Psoas muscle (tissue), 8 donors: ENCODE data around the gene ARHGAP27. TPM values are rescaled to one million over a fixed set of nuclear protein-coding genes. Genes with fewer than 3 reads are reported as not detected.

ENCODE experiments used
- ATAC-seq, 4 donors: fragments of 200-7000 bp; cut with Tn5 transposase; one replicate each; pipeline ENCODE4 v1.9.1; 2020; ENCODE audit warnings: moderate library complexity in 3 of 4, mild to moderate bottlenecking in 2 of 4
- DNase-seq, 2 donors: peaks; one replicate each; pipeline ENCODE4 v3.0.0-alpha.2; 2020
- H3K27ac ChIP-seq: fragments of 200-600 bp; one replicate; pipeline ENCODE4 v1.8.0; 2022
- H3K27me3 ChIP-seq, 3 donors: fragments of 200-600 bp in 1 of 3; one replicate each; pipeline versions ENCODE4 v1.6.1 to v1.8.0; 2013 to 2022; ENCODE audit warnings: low read length in 2 of 3, mild to moderate bottlenecking in 2 of 3, moderate library complexity in 1 of 3; ENCODE audit not compliant: insufficient read depth in 3 of 3
- H3K36me3 ChIP-seq, 2 donors: fragments of 200-600 bp in 1 of 2; one replicate each; pipeline versions ENCODE4 v1.6.1 to v1.8.0; 2013 to 2022; ENCODE audit warnings: low read depth in 1 of 2, mild to moderate bottlenecking in 1 of 2, moderate library complexity in 1 of 2; ENCODE audit not compliant: insufficient read depth in 1 of 2
- H3K4me1 ChIP-seq: fragments of 200-600 bp; one replicate; pipeline ENCODE4 v1.8.0; 2022
- H3K4me3 ChIP-seq: fragments of 200-600 bp; one replicate; pipeline ENCODE4 v1.8.0; 2022; ENCODE audit warnings: mild to moderate bottlenecking
- H3K9me3 ChIP-seq: fragments of 200-600 bp; one replicate; pipeline ENCODE4 v1.8.0; 2022
- WGBS, 3 donors: extraction: QIAGEN DNeasy Blood & Tissue Kit; methylation state at CpG; one replicate each; pipeline versions ENCODE4 v1.1.6 to v1.1.7; 2013; 5-methylcytosine and 5-hydroxymethylcytosine counted together
- intact Hi-C, 2 donors: fragments of 100-400 bp; cut with DNase I; formaldehyde crosslinking; loops; one replicate each; pipeline versions ENCODE4 v1.11.0 to v1.14.2; 2022
- polyA plus RNA-seq, 3 donors: library from polyadenylated mRNA; stranded (reverse); fragments of 200-250 nt; gene quantifications; one replicate each; pipeline ENCODE4 v1.2.3, GENCODE V29; 2013
- total RNA-seq, 4 donors: library from RNA; stranded (reverse); fragmentation: NEBNext Ultra II Directional in 2 of 4; extraction: Animal tissue kit (Norgen Biotek cat#: 25700) in 2 of 4; gene quantifications; one replicate each; pipeline versions ENCODE4 v1.2.1 to v1.2.4, GENCODE V29; 2021 to 2023
- TF ChIP-seq, protein P1 (sequence below): fragments of 200-600 bp; IDR thresholded peaks from one replicate; pipeline ENCODE4 v1.8.0; 2022; ENCODE audit warnings: antibody characterized with exemption
- donor health status: healthy with polysubstance abuse.
- donor health status: DM: no; HTN: no; CAD: no; lungs with moderate emphysema.
- donor health status: Bipolar disorder and iron deficiency.
- donor health status: healthy.
- donor health status: DM: yes; HTN: yes; CAD: no.
- donor health status: DM: no; HTN: no; CAD: no.
- donor health status: DM: no; HTN: no; CAD: no.
- donor health status: DM: yes; HTN: yes; CAD: no.

ARHGAP27 gene
- total and polyA plus RNA-seq, 7 donors: 3.4 to 8.9 (median 5.5) TPM

DNA sequence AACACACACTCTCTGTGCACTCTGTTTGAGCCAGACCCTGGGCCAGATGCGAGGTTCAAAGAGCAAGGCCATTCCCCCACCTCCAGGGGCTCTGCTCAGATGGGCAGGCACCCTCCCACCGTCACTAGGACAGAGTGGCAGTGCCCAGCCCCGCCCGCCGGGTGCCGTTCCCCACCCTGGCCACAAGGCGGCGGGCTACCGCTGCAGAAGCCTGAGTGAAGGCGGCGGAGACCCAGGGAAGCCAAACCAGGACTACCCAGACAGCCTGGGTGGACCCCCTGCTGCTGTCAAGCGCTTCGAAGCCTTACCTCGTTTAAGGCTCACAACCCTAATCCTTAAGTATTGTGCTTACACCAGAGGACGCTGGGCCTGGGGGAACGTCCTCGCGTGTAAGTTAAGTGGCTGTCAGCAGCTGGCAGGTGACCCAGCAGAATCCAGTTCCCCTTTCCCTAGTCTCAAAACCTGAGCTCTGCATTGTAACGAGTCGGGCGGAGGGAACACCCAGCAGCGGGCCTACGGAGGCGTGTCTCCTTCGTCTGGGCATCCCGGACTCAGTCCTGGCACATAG lies 4.5 kb downstream of the ARHGAP27 start:
- no peaks in the 10 kb centered on the region for H3K36me3 ChIP-seq
- H3K9me3 ChIP-seq: no peaks in the 10 kb centered on the region
- ATAC-seq: peak; percentile 79 to 86 (median 86)
- TF ChIP-seq, protein P1, sequence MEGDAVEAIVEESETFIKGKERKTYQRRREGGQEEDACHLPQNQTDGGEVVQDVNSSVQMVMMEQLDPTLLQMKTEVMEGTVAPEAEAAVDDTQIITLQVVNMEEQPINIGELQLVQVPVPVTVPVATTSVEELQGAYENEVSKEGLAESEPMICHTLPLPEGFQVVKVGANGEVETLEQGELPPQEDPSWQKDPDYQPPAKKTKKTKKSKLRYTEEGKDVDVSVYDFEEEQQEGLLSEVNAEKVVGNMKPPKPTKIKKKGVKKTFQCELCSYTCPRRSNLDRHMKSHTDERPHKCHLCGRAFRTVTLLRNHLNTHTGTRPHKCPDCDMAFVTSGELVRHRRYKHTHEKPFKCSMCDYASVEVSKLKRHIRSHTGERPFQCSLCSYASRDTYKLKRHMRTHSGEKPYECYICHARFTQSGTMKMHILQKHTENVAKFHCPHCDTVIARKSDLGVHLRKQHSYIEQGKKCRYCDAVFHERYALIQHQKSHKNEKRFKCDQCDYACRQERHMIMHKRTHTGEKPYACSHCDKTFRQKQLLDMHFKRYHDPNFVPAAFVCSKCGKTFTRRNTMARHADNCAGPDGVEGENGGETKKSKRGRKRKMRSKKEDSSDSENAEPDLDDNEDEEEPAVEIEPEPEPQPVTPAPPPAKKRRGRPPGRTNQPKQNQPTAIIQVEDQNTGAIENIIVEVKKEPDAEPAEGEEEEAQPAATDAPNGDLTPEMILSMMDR: peak; percentile 99
- WGBS, 3 donors: 3 to 10% (median 6%) methylated on average over 26 of the region's 26 CpGs
- intact Hi-C loops: loop anchor here (10.0 kb wide), 2 partner anchors 167 to 417 kb away; partner anchors contain the start of gene SPPL2C (in 1 of the 2)
- H3K27ac ChIP-seq: no peak overlapping the region
- H3K4me1 ChIP-seq: peaks cover 22% of the 10 kb centered on the region
- H3K4me3 ChIP-seq: peak overlapping the region; percentile 2
- peaks cover 0 to 48% (median 25%) of the 10 kb centered on the region in 3 donors for H3K27me3 ChIP-seq
- DNase-seq: peak; percentile 72 to 84

DNA sequence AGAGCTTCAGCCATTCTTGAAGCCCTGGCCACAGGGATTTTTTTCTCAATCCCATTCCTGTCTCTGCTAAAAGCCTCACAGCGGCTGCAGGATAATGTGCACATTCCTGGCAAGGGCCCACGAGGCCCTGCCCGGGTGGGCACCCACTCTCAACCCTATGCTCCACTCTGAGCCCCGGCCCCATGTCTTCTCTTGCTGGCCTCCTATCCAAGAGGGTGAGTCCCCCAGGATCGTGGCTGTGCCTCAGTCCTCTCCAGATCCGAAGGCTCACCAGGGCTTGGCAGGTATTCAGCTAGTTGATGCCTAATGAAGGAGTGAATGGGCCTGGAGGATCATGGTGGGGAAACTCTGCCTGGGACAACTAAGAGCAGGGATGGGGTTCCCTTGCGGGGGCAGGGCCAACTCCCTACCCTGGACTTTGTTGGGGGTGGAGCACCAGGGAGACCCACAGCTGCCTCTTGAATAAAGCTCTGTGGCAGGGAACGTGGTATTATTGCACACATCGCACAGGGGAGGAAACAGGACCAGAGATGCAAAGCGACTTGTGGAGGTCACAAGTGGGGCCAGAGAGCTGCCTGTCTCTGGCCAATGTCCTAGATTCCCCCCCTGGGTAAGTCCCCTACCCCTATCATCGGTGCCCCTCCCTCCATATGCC lies 5.4 kb downstream of the ARHGAP27 start:
- DNase-seq: peak in 1 of 2 donors; percentile 48
- WGBS, 3 donors: 72 to 82% (median 74%) methylated on average over 11 of the region's 11 CpGs
- Histone ChIP-seq H3K4me1 (peaks cover 18% of the 10 kb centered on the region), H3K27ac (no peak overlapping the region), H3K9me3 (no peaks in the 10 kb centered on the region), H3K4me3 (no peak overlapping the region), H3K36me3 (no peaks in the 10 kb centered on the region), H3K27me3 (peaks cover 0 to 39% (median 25%) of the 10 kb centered on the region in 3 donors)
- intact Hi-C loops: loop anchor here (10.0 kb wide), 2 partner anchors 167 to 417 kb away; partner anchors contain the start of gene SPPL2C (in 1 of the 2)
- TF ChIP-seq, protein P1: no peak
- no peak for ATAC-seq

DNA sequence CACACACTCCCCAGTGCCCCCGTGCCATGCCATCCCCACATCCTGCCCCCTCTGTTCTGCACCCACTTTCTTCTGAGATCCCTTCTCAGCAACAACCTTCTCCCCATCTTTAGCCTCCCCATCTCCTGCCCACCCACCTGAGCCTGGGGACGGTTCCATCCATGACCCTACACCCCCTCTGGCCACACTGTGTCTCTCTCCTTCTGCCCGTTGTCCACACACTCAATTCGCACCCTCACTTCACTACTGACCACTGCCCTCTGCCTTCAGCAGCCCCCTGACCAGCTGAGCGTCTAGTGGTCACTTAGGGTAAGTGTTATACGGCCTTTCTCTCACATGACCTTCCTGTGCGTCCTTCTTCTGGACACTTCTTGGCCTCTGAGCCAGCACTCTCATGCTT lies 6.1 kb downstream of the ARHGAP27 start:
- peaks cover 0 to 34% (median 20%) of the 10 kb centered on the region in 3 donors for H3K27me3 ChIP-seq
- intact Hi-C loops: loop anchor here (10.0 kb wide), 2 partner anchors 168 to 418 kb away; partner anchors contain the start of gene SPPL2C (in 1 of the 2)
- TF ChIP-seq, protein P1: no peak
- H3K27ac ChIP-seq: no peak overlapping the region
- H3K4me1 ChIP-seq: peaks cover 12% of the 10 kb centered on the region
- H3K9me3 ChIP-seq: no peaks in the 10 kb centered on the region
- no peaks in the 10 kb centered on the region for H3K36me3 ChIP-seq
- DNase-seq (no peak), ATAC-seq (no peak)
- 74 to 78% (median 74%) methylated on average over 7 of the region's 7 CpGs for WGBS, 3 donors
- no peak overlapping the region for H3K4me3 ChIP-seq

DNA sequence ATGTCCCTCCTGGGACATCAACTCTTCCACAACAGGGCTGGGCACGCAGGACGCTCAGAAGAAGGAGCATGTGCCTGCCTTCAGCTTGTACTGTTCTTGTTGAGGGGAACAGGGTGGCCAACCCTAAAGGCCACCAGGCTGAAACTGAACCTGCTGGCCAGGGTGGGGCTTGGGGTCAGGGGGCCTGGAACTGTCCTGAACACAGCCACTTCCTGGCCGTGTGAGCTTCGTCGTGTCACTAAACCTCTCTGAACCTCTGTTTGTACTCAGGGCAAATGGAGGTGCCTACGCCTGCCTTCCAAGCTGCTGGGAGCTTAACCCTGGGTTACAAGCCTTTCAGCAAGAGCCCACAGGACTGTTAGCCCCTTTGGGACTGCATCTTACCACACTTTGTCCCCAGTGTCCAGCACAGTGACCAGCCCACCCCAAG lies 6.7 kb downstream of the ARHGAP27 start:
- H3K36me3 ChIP-seq: no peaks in the 10 kb centered on the region
- H3K4me3 ChIP-seq: no peak overlapping the region
- DNase-seq (no peak), ATAC-seq (no peak)
- no peaks in the 10 kb centered on the region for H3K9me3 ChIP-seq
- H3K27ac ChIP-seq: no peak overlapping the region
- TF ChIP-seq, protein P1: no peak
- WGBS, 3 donors: 68 to 79% (median 77%) methylated on average over 6 of the region's 6 CpGs
- intact Hi-C loops: loop anchor here (10.0 kb wide), 2 partner anchors 169 to 419 kb away; partner anchors contain the start of gene SPPL2C (in 1 of the 2)
- peaks cover 0 to 28% (median 15%) of the 10 kb centered on the region in 3 donors for H3K27me3 ChIP-seq
- peaks cover 6% of the 10 kb centered on the region for H3K4me1 ChIP-seq
